HK-2 (cell line): ENCODE measurements around the gene PLPPR3.

ENCODE experiments used
- DNase-seq: peaks from one replicate; pipeline ENCODE4 v3.0.0-alpha.2; 2018; ENCODE audit not compliant: unreplicated experiment

Gene PLPPR3

GRCh38 chr19:772730-773436, 48.9 kb downstream of the PLPPR3 start:
- peak; percentile 69 for DNase-seq

GRCh38 chr19:772063-772462, 49.7 kb downstream of the PLPPR3 start:
- no peak for DNase-seq

GRCh38 chr19:771332-771785, 50.4 kb downstream of the PLPPR3 start:
- DNase-seq = peak; percentile 23

GRCh38 chr19:769616-770015, 52.1 kb downstream of the PLPPR3 start:
- no peak for DNase-seq

GRCh38 chr19:768424-768823, 53.3 kb downstream of the PLPPR3 start:
- DNase-seq = peak; percentile 84

- DNase-seq = no peak
Observed at GRCh38 chr19:765179-765738, 56.5 kb downstream of the PLPPR3 start.

- no peak for DNase-seq
Observed at GRCh38 chr19:764301-764700, 57.5 kb downstream of the PLPPR3 start.

- no peak for DNase-seq
Observed at GRCh38 chr19:763869-764268, 57.9 kb downstream of the PLPPR3 start.

- DNase-seq = no peak
Observed at GRCh38 chr19:763181-763580, 58.6 kb downstream of the PLPPR3 start.
